ENCODE measurements around the gene KLF16.

- TF ChIP-seq SRF (IDR thresholded peaks at IDR 0.05; ENCODE audit: low read depth in 2 of 2, low read length in 2 of 2) (no peak), EZH2 (IDR thresholded peaks at IDR 0.05; ENCODE audit: borderline replicate concordance, control insufficient read depth, low read depth, low read length) (no peak)
Measured at GRCh38 chr19:1871630-1872029, 8.3 kb upstream of the KLF16 start.
